ENCODE measurements around the gene ITGA1. TPM values are rescaled to one million over a fixed set of nuclear protein-coding genes. Genes with fewer than 3 reads are reported as not detected.
A peak's percentile ranks its signal among the peaks of the same experiment; 100 is the strongest.

The ITGA1 gene
- total RNA-seq, 2 donors from 2014 or later, result 125 to 169 TPM

DNA sequence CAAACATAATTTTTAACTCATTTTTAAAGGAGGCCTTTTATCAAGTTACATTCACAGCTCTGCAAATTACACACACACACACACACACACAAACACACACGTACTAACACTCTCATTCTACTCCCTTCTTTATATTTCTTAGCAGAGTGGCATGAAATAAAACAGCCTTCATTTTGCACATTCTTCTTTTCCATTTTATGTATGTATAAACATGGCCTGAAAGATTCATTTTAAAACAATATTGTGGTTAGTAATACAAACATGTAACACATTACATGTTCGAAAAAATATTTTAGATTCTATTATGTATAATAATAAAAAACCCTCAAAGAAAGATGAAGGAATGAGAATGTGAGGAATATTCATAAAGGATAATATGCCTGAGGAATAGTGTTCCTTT is 115.4 kb downstream of the ITGA1 start:
- H3K9me3 ChIP-seq, result no peaks in the 10 kb centered on the region
- H3K27ac ChIP-seq, result peak overlapping the region; percentile 62 to 79
- no peaks in the 10 kb centered on the region for H3K27me3 ChIP-seq (replicated peaks; ENCODE audit: insufficient read depth)
- no peak overlapping the region for H3K4me3 ChIP-seq
- ATAC-seq (ENCODE audit: insufficient number of reproducible peaks, low FRiP score, low read depth) (no peak), DNase-seq (ENCODE audit: low spot score) (no peak)
- TF ChIP-seq, protein P1, sequence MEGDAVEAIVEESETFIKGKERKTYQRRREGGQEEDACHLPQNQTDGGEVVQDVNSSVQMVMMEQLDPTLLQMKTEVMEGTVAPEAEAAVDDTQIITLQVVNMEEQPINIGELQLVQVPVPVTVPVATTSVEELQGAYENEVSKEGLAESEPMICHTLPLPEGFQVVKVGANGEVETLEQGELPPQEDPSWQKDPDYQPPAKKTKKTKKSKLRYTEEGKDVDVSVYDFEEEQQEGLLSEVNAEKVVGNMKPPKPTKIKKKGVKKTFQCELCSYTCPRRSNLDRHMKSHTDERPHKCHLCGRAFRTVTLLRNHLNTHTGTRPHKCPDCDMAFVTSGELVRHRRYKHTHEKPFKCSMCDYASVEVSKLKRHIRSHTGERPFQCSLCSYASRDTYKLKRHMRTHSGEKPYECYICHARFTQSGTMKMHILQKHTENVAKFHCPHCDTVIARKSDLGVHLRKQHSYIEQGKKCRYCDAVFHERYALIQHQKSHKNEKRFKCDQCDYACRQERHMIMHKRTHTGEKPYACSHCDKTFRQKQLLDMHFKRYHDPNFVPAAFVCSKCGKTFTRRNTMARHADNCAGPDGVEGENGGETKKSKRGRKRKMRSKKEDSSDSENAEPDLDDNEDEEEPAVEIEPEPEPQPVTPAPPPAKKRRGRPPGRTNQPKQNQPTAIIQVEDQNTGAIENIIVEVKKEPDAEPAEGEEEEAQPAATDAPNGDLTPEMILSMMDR (IDR thresholded peaks at IDR 0.05), result no peak
- H3K4me1 ChIP-seq (ENCODE audit: control insufficient read depth in 1 of 2, low read depth in 2 of 2), result peaks cover 35 to 50% of the 10 kb centered on the region in 2 donors
- H3K36me3 ChIP-seq, result peaks cover 10% of the 10 kb centered on the region

GRCh38 chr5:52906343-52906742 is 118.6 kb downstream of the ITGA1 start:
- ATAC-seq (ENCODE audit: insufficient number of reproducible peaks, low FRiP score, low read depth), result no peak
- no peak for DNase-seq (ENCODE audit: low spot score)
- TF ChIP-seq, protein P1 (IDR thresholded peaks at IDR 0.05), result no peak
- Histone ChIP-seq H3K9me3 (no peaks in the 10 kb centered on the region), H3K27me3 (replicated peaks; ENCODE audit: insufficient read depth) (no peaks in the 10 kb centered on the region), H3K4me1 (ENCODE audit: control insufficient read depth in 1 of 2, low read depth in 2 of 2) (peaks cover 31 to 44% of the 10 kb centered on the region in 2 donors), H3K4me3 (no peak overlapping the region), H3K27ac (no peak overlapping the region), H3K36me3 (no peaks in the 10 kb centered on the region)

DNA sequence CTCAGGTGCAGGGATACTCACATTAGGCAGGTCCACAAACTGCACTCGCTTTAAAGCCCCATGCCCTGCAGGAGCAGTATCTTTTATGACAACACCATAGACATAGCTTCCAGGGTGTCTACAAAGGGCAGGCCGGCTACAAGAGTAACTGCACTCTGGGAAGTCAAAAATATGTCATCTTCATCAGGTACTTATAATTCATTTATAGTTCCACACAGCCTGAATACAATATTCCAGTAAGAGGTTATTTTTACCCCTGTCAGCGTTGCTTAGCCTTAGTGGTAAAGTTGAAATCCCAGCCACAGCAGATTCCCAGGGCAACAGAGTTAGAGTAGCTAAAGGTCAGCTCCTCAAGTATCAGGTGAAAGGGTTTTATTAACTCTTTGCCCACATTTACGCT is 119.1 kb downstream of the ITGA1 start:
- no peaks in the 10 kb centered on the region for H3K9me3 ChIP-seq
- TF ChIP-seq, protein P1 (IDR thresholded peaks at IDR 0.05), result no peak
- H3K27ac ChIP-seq, result no peak overlapping the region
- H3K27me3 ChIP-seq (replicated peaks; ENCODE audit: insufficient read depth), result no peaks in the 10 kb centered on the region
- no peak for ATAC-seq (ENCODE audit: insufficient number of reproducible peaks, low FRiP score, low read depth)
- H3K4me1 ChIP-seq (ENCODE audit: control insufficient read depth in 1 of 2, low read depth in 2 of 2), result peaks cover 26 to 39% of the 10 kb centered on the region in 2 donors
- no peak overlapping the region for H3K4me3 ChIP-seq
- H3K36me3 ChIP-seq, result no peaks in the 10 kb centered on the region
- DNase-seq (ENCODE audit: low spot score), result no peak

- TF ChIP-seq, protein P1 (IDR thresholded peaks at IDR 0.05), result no peak
- no peak for DNase-seq (ENCODE audit: low spot score)
- H3K4me1 ChIP-seq (ENCODE audit: control insufficient read depth in 1 of 2, low read depth in 2 of 2), result peaks cover 3 to 18% of the 10 kb centered on the region in 2 donors
- H3K27me3 ChIP-seq (replicated peaks; ENCODE audit: insufficient read depth), result no peaks in the 10 kb centered on the region
- ATAC-seq (ENCODE audit: insufficient number of reproducible peaks, low FRiP score, low read depth), result no peak
- H3K27ac ChIP-seq, result peak overlapping the region; percentile 54 to 65
- H3K4me3 ChIP-seq, result no peak overlapping the region
- H3K36me3 ChIP-seq, result no peaks in the 10 kb centered on the region
- H3K9me3 ChIP-seq, result no peaks in the 10 kb centered on the region
Observed at GRCh38 chr5:52909192-52909591, 121.5 kb downstream of the ITGA1 start.

DNA sequence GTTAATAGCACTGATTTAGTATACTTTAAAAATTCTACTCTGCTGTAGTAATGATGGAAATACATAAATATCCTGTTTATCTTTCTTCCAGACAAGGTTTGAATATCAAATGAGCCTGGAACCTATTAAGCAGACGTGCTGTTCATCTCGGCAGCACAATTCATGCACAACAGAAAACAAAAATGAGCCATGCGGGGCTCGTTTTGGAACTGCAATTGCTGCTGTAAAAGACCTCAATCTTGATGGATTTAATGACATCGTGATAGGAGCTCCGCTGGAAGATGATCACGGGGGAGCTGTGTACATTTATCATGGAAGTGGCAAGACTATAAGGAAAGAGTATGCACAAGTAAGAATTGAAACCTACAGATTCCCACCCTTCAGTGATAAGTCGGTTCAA is 122.4 kb downstream of the ITGA1 start:
- DNase-seq (ENCODE audit: low spot score) (no peak), ATAC-seq (ENCODE audit: insufficient number of reproducible peaks, low FRiP score, low read depth) (no peak)
- Histone ChIP-seq H3K36me3 (no peaks in the 10 kb centered on the region), H3K9me3 (no peaks in the 10 kb centered on the region), H3K27me3 (replicated peaks; ENCODE audit: insufficient read depth) (no peaks in the 10 kb centered on the region), H3K27ac (peak overlapping the region; percentile 2 to 65), H3K4me1 (ENCODE audit: control insufficient read depth in 1 of 2, low read depth in 2 of 2) (peaks cover 3 to 24% of the 10 kb centered on the region in 2 donors), H3K4me3 (peak overlapping the region; percentile 33)
- TF ChIP-seq, protein P1 (IDR thresholded peaks at IDR 0.05), result no peak
